OCI-LY7 (cell line): ENCODE results near the gene AFF3. TPM values are rescaled to one million over a fixed set of nuclear protein-coding genes. Genes with fewer than 3 reads are reported as not detected.

Experiments
- BruUV-seq: library from RNA; stranded (reverse); fragments of 400-500 nt; replicated peaks from 2 replicates; lab custom pipeline; 2021; lab: Mats Ljungman, UMichigan
- CTCF ChIA-PET: fragments of 300-600 bp; sonication (Branson Sonifier 250); formaldehyde crosslinking; loops from one replicate; lab custom pipeline; 2022; ENCODE audit warnings: antibody characterized with exemption; ENCODE audit not compliant: unreplicated experiment; lab: Charles Lee
- POLR2A ChIA-PET: fragments of 300-600 bp; sonication (Branson Sonifier 250); formaldehyde crosslinking; loops from one replicate; lab custom pipeline; 2022; ENCODE audit warnings: antibody characterized with exemption; lab: Charles Lee
- DNase-seq: peaks from one replicate; pipeline ENCODE4 v3.0.0-alpha.2; 2015; ENCODE audit warnings: low spot score
- H2AFZ ChIP-seq: fragments of 200-600 bp; sonication (generic), shearing (Covaris generic); 2 replicates; pipeline ENCODE4 v1.6.1; 2014; ENCODE audit warnings: mild to moderate bottlenecking, antibody characterized with exemption, low read length, moderate library complexity
- H3K27ac ChIP-seq: fragments of 200-600 bp; sonication (generic); 2 replicates; pipeline ENCODE4 v1.5.1; 2014; ENCODE audit warnings: mixed run types, low read depth, mild to moderate bottlenecking, moderate library complexity, low read length, inconsistent platforms; ENCODE audit not compliant: poor library complexity, severe bottlenecking
- H3K36me3 ChIP-seq: fragments of 200-600 bp; sonication (generic); 2 replicates; pipeline ENCODE4 v1.6.1; 2014; ENCODE audit warnings: mild to moderate bottlenecking, antibody characterized with exemption, low read length, moderate library complexity, mixed read lengths; ENCODE audit not compliant: insufficient read depth
- H3K4me1 ChIP-seq: fragments of 200-600 bp; sonication (generic); 2 replicates; pipeline ENCODE4 v1.5.1; 2014; ENCODE audit warnings: mild to moderate bottlenecking, low read length; ENCODE audit not compliant: insufficient read depth, poor library complexity, severe bottlenecking
- H3K4me2 ChIP-seq: fragments of 200-600 bp; sonication (generic); 2 replicates; pipeline ENCODE4 v1.6.1; 2014; ENCODE audit warnings: mild to moderate bottlenecking, low read length
- H3K4me3 ChIP-seq: fragments of 200-600 bp; sonication (generic); 2 replicates; pipeline ENCODE4 v1.5.1; 2014; ENCODE audit warnings: mild to moderate bottlenecking, low read depth, low read length; ENCODE audit not compliant: poor library complexity, severe bottlenecking
- H3K79me2 ChIP-seq: fragments of 200-600 bp; sonication (generic); 2 replicates; pipeline ENCODE4 v1.6.1; 2016; ENCODE audit warnings: low read depth, mild to moderate bottlenecking, low read length, moderate library complexity, mixed read lengths; ENCODE audit not compliant: insufficient read depth
- H3K9me2 ChIP-seq: fragments of 200-600 bp; sonication (generic); 2 replicates; pipeline ENCODE4 v1.6.1; 2016; ENCODE audit warnings: mild to moderate bottlenecking, low read length, mixed read lengths; ENCODE audit not compliant: insufficient read depth
- H3K9me3 ChIP-seq: fragments of 200-600 bp; sonication (generic); 2 replicates; pipeline ENCODE4 v1.6.1; 2014; ENCODE audit warnings: mild to moderate bottlenecking, mixed run types, low read length, mixed read lengths
- H4K20me1 ChIP-seq: fragments of 200-600 bp; sonication (generic); 2 replicates; pipeline ENCODE4 v1.6.1; 2014; ENCODE audit warnings: mild to moderate bottlenecking, antibody characterized with exemption, low read length, moderate library complexity, mixed read lengths; ENCODE audit not compliant: insufficient read depth
- CTCF ChIP-seq: fragments of 200-600 bp; sonication (generic); conservative IDR thresholded peaks from 2 replicates; pipeline ENCODE4 v1.5.1; 2014; ENCODE audit warnings: mild to moderate bottlenecking, antibody characterized with exemption, low read length, moderate library complexity, mixed read lengths
- EZH2phosphoT487 ChIP-seq: fragments of 200-600 bp; sonication (generic); IDR thresholded peaks from 2 replicates; pipeline ENCODE4 v1.6.1; 2018; ENCODE audit warnings: low read depth, borderline replicate concordance, mild to moderate bottlenecking, mixed run types, antibody characterized with exemption, low read length, moderate library complexity, mixed read lengths
- intact Hi-C: fragments of 100-400 bp; cut with micrococcal nuclease; formaldehyde crosslinking; loops from one replicate; pipeline ENCODE4 v1.10.0; 2022; ENCODE audit not compliant: unreplicated experiment
- total RNA-seq, 2 experiments: library from RNA; depleted of rRNA in 1 of 2; stranded (reverse); fragments of >200 nt in 1 of 2; shearing (Covaris generic) in 1 of 2; gene quantifications; 2 replicates each; pipeline ENCODE4 v1.2.3, GENCODE V29; 2014 to 2022

The AFF3 gene
- total RNA-seq, 2 experiments from 2014 or later: 131 to 133 TPM

DNA sequence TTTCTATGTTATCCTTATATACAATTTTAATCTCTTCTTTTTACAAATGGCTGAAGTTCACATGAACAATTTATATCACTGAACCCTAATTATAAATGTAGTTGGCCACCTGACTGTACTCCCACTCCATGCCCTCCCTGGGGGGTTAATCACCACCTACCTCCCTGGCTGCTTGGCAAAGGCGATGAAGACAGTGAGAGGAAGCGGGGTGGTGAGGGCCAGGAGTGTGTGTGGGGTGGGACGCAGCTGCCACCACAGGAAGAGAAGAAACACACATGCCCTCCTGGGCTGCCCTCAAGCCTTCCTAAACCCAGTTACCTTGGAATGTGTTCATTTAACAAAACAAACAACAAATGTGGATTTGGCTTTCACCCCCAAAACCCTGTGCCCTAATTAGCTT is 565.6 kb downstream of the AFF3 start:
- no peak for DNase-seq
- Histone ChIP-seq H4K20me1 (no peaks in the 10 kb centered on the region), H3K4me2 (no peak overlapping the region), H3K79me2 (no peaks in the 10 kb centered on the region), H3K4me1 (no peaks in the 10 kb centered on the region), H3K36me3 (peaks cover 51% of the 10 kb centered on the region), H3K9me2 (no peaks in the 10 kb centered on the region), H2AFZ (no peak overlapping the region), H3K4me3 (no peak overlapping the region), H3K27ac (no peak overlapping the region), H3K9me3 (no peaks in the 10 kb centered on the region)
- intact Hi-C loops: no loop called here
- CTCF ChIA-PET: no interaction called here
- POLR2A ChIA-PET: no interaction called here
- no TSS peak for BruUV-seq
- TF ChIP-seq EZH2phosphoT487: no peak
- TF ChIP-seq CTCF: no peak

- intact Hi-C loops: no loop called here
- ChIA-PET CTCF (no interaction called here), POLR2A (no interaction called here)
- no peaks in the 10 kb centered on the region for H3K4me1 ChIP-seq
- no TSS peak for BruUV-seq
- H4K20me1 ChIP-seq: no peaks in the 10 kb centered on the region
- DNase-seq: no peak
- H2AFZ ChIP-seq: no peak overlapping the region
- no peaks in the 10 kb centered on the region for H3K9me3 ChIP-seq
- no peak for TF ChIP-seq EZH2phosphoT487
- TF ChIP-seq CTCF: no peak
- H3K9me2 ChIP-seq: no peaks in the 10 kb centered on the region
- H3K27ac ChIP-seq: no peak overlapping the region
- H3K4me3 ChIP-seq: no peak overlapping the region
- H3K36me3 ChIP-seq: peaks cover 55% of the 10 kb centered on the region
- H3K79me2 ChIP-seq: no peaks in the 10 kb centered on the region
- H3K4me2 ChIP-seq: no peak overlapping the region
Observed at GRCh38 chr2:99573634-99574251, 568.6 kb downstream of the AFF3 start.
